NCI-H146 treated with DMSO at 0.1 percent for 48 hours (cell line): Measurements from ENCODE around the gene CARD14.

Experiments used
- DNase-seq: peaks from one replicate; lab custom pipeline; 2025; ENCODE audit not compliant: unreplicated experiment; lab: John Stamatoyannopoulos, UW

The CARD14 gene

GRCh38 chr17:80169784-80170500, at the start of gene CARD14:
Gene CARD14, plus strand, starts transcription at chr17:80170030. Its CDS starts 11,409 bp downstream, at chr17:80181439.
- no peak for DNase-seq

- no peak for DNase-seq
These were observed 47.7 kb upstream of the CARD14 start for GRCh38 chr17:80122026-80122575.

- no peak for DNase-seq
These were observed 46.8 kb upstream of the CARD14 start for GRCh38 chr17:80122926-80123505.

GRCh38 chr17:80123791-80124190, 46.0 kb upstream of the CARD14 start:
- no peak for DNase-seq

GRCh38 chr17:80124351-80124981, 45.4 kb upstream of the CARD14 start:
- peak; percentile 54 for DNase-seq

GRCh38 chr17:80125656-80126448, 44.0 kb upstream of the CARD14 start:
- DNase-seq: no peak

- DNase-seq: no peak
These were observed 43.4 kb upstream of the CARD14 start for GRCh38 chr17:80126449-80126715.

GRCh38 chr17:80129006-80129565, 40.7 kb upstream of the CARD14 start:
- DNase-seq: no peak

- DNase-seq: no peak
These were observed 38.8 kb upstream of the CARD14 start for GRCh38 chr17:80130992-80131391.

- DNase-seq: no peak
These were observed 36.8 kb upstream of the CARD14 start for GRCh38 chr17:80132906-80133625.

GRCh38 chr17:80133626-80133970, 36.2 kb upstream of the CARD14 start:
- no peak for DNase-seq

GRCh38 chr17:80137131-80137530, 32.7 kb upstream of the CARD14 start:
- DNase-seq: no peak

GRCh38 chr17:80138856-80139426, 30.9 kb upstream of the CARD14 start:
- no peak for DNase-seq

- no peak for DNase-seq
These were observed 28.2 kb upstream of the CARD14 start for GRCh38 chr17:80141463-80142165.

- DNase-seq: no peak
These were observed 26.9 kb upstream of the CARD14 start for GRCh38 chr17:80142929-80143328.

GRCh38 chr17:80145076-80146075, 24.5 kb upstream of the CARD14 start:
- DNase-seq: no peak

GRCh38 chr17:80146121-80147034, 23.5 kb upstream of the CARD14 start:
- peak; percentile 27 for DNase-seq
